K562 (cell line): Measurements from ENCODE around the gene SMIM36. TPM values are rescaled to one million over a fixed set of nuclear protein-coding genes. Genes with fewer than 3 reads are reported as not detected.

ENCODE experiments used
- ASH1L ChIP-seq: fragments of 450-650 bp; IDR thresholded peaks from 2 replicates; pipeline ENCODE4 v1.6.1; 2018; ENCODE audit warnings: borderline replicate concordance, mild to moderate bottlenecking, low read depth; ENCODE audit not compliant: partially characterized antibody
- DACH1 ChIP-seq: fragments of 450-650 bp; IDR thresholded peaks from 2 replicates; pipeline ENCODE4 v1.6.1; 2018; ENCODE audit not compliant: partially characterized antibody
- DDX20 ChIP-seq: fragments of 450-650 bp; IDR thresholded peaks from 2 replicates; pipeline ENCODE4 v1.6.1; 2016; ENCODE audit warnings: missing genetic modification characterization, low read depth, mild to moderate bottlenecking, missing compliant biosample characterization, moderate library complexity
- ELK1 ChIP-seq: sonication (generic); formaldehyde crosslinking; IDR thresholded peaks from 2 replicates; pipeline ENCODE4 v1.8.1; 2022; ENCODE audit warnings: missing genetic modification reagents
- HMBOX1 ChIP-seq: sonication (generic); IDR thresholded peaks from 2 replicates; pipeline ENCODE4 v1.6.1; 2016
- MCM2 ChIP-seq: fragments of 450-650 bp; IDR thresholded peaks from 2 replicates; pipeline ENCODE4 v1.6.1; 2017; ENCODE audit warnings: low read depth, mild to moderate bottlenecking
- MGA ChIP-seq: fragments of 450-650 bp; IDR thresholded peaks from 2 replicates; pipeline ENCODE4 v1.6.1; 2016; ENCODE audit warnings: mild to moderate bottlenecking, moderate library complexity
- SETDB1 ChIP-seq: IDR thresholded peaks from one replicate; pipeline ENCODE4 v1.6.1; 2012; ENCODE audit warnings: low read length, control low read depth, inconsistent platforms
- SMARCA4 ChIP-seq: fragments of 450-650 bp; IDR thresholded peaks from 2 replicates; pipeline ENCODE4 v1.6.1; 2016
- SRSF1 ChIP-seq: fragments of 200-400 bp; formaldehyde crosslinking; IDR thresholded peaks from 2 replicates; pipeline ENCODE4 v1.6.1; 2017; ENCODE audit warnings: mild to moderate bottlenecking, low read depth, low read length, moderate library complexity
- STAT5A ChIP-seq: IDR thresholded peaks from 2 replicates; pipeline ENCODE4 v1.6.1; 2012; ENCODE audit warnings: low read length, inconsistent platforms, borderline replicate concordance
- TAL1 ChIP-seq: fragments of 450-650 bp; IDR thresholded peaks from 2 replicates; pipeline ENCODE4 v1.6.1; 2016; ENCODE audit warnings: mild to moderate bottlenecking
- TBL1XR1 ChIP-seq, 2 experiments: IDR thresholded peaks; 2 replicates each; pipeline ENCODE4 v1.6.1; 2012; ENCODE audit warnings: improper control_type of control experiment in 2 of 2, low read length in 2 of 2, mild to moderate bottlenecking in 1 of 2
- TCF7L2 ChIP-seq: fragments of 150-350 bp; IDR thresholded peaks from 2 replicates; pipeline ENCODE4 v1.6.1; 2016; ENCODE audit warnings: low read depth, mild to moderate bottlenecking, low read length, moderate library complexity
- ZEB2 ChIP-seq: fragments of 450-650 bp; IDR thresholded peaks from 2 replicates; pipeline ENCODE4 v1.6.1; 2016
- polyA plus RNA-seq, 8 experiments: library from polyadenylated mRNA; depleted of rRNA in 4 of 8; stranded (reverse) in 5 of 8; unstranded in 3 of 8; fragments of >200 nt; fragmentation: Nextera tagmentation in 2 of 8; fragmentation: Illumina TruSeq in 1 of 8; extraction: Ambion mirVana in 2 of 8; extraction: Trizol in 1 of 8; gene quantifications; 2 replicates each; pipeline versions ENCODE4 v1.2.1 to v1.2.3, GENCODE V29; 2011 to 2014; ENCODE audit warnings: inconsistent platforms in 1 of 8, missing spikeins in 1 of 8
- total RNA-seq, 7 experiments: library from RNA; depleted of rRNA in 6 of 7; stranded (reverse); fragments of >200 nt in 6 of 7; fragmentation: Illumina TruSeq in 2 of 7; extraction: Trizol in 2 of 7; gene quantifications; 2 replicates each; pipeline versions ENCODE4 v1.2.1 to v1.2.3, GENCODE V29; 2011 to 2021; ENCODE audit warnings: low replicate concordance in 1 of 7

The SMIM36 gene
- total and polyA plus RNA-seq, 9 of the 15 experiments (the other 6 are each of a cell fraction or from before 2014, with no cell fraction given) = not detected

- 0 out of 2 replicates have a peak, but pooled peaks have one; percentile 19 for TF ChIP-seq MGA
- no peak for TF ChIP-seq ELK1 (CRISPR knock-in tag)
- no peak for TF ChIP-seq DDX20 (tag)
- TF ChIP-seq TCF7L2 = no peak
- TF ChIP-seq DACH1 = no peak
- peak; percentile 47; the same call in 1 of the 2 replicates for TF ChIP-seq ZEB2
- no peak for TF ChIP-seq SETDB1
- no peak for TF ChIP-seq MCM2
- no peak for TF ChIP-seq ASH1L
- no peak for TF ChIP-seq SRSF1
- TF ChIP-seq SMARCA4 = no peak
- TF ChIP-seq HMBOX1 = peak; percentile 92
- peak; percentile 77 for TF ChIP-seq TAL1
- peak in 1 of 2 experiments; percentile 46; a peak in 1 of 4 replicates for TF ChIP-seq TBL1XR1 (IDR thresholded peaks at IDR 0.05; ENCODE audit: low read length in 2 of 2)
- TF ChIP-seq STAT5A = peak; percentile 27; the same call in 1 of the 2 replicates
Observed at GRCh38 chr17:55436224-55437158, 74.8 kb downstream of the SMIM36 start (continued).
